HG03432 (cell line): ENCODE measurements around the gene GPX3.

Source experiments
- ATAC-seq: cut with Tn5 transposase; IDR thresholded peaks from one replicate; pipeline ENCODE4 v1.9.1; 2021; ENCODE audit warnings: mild to moderate bottlenecking, moderate library complexity; ENCODE audit not compliant: unreplicated experiment

Gene GPX3

GRCh38 chr5:151033217-151033934 is 13.0 kb downstream of the GPX3 start:
- ATAC-seq = no peak

- no peak for ATAC-seq
These were observed 14.3 kb downstream of the GPX3 start for GRCh38 chr5:151034422-151035379.

DNA sequence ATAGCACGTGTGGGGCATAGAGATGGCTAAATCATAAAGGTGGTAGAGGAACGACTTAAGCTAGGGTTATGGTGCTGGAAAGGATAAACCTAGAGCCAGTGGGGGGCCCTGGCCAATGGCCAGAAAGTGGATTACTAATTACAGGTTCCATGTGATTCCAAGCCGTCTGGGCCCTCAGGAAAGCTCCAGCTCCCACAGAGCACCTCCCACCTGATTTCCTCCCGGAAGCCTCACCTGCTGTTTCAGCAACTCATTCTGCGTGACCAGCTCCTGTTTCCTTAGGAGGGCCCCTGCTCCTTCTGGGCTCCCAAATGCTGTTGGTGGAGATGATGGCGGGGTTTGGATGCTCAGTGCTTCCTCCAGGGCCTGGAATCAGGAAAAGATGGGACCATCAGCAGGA is 16.2 kb downstream of the GPX3 start:
- no peak for ATAC-seq

GRCh38 chr5:151037561-151038411 is 17.4 kb downstream of the GPX3 start:
- ATAC-seq = no peak

GRCh38 chr5:151038412-151038745 is 18.0 kb downstream of the GPX3 start:
- no peak for ATAC-seq

- ATAC-seq = no peak
These were observed 18.4 kb downstream of the GPX3 start for GRCh38 chr5:151038801-151039238.

DNA sequence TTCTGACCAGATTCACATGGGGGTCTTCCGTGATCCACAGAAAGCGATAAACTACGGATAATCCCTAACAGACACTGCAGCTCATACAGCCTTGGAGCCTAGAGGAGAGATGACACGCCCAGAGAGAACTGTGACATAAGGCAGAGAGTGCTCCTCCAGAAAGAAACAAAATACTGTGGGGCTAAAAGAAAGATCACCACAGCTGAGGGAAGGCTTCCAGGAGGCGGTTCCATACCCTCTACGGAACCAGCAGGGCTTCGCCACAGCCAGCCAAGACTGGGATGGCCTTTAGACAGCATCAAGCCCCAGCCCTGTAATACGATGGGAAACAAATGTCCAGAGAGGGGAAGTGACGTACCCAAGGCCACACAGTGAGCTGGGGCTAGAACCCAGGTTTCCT is 19.3 kb downstream of the GPX3 start:
- no peak for ATAC-seq

DNA sequence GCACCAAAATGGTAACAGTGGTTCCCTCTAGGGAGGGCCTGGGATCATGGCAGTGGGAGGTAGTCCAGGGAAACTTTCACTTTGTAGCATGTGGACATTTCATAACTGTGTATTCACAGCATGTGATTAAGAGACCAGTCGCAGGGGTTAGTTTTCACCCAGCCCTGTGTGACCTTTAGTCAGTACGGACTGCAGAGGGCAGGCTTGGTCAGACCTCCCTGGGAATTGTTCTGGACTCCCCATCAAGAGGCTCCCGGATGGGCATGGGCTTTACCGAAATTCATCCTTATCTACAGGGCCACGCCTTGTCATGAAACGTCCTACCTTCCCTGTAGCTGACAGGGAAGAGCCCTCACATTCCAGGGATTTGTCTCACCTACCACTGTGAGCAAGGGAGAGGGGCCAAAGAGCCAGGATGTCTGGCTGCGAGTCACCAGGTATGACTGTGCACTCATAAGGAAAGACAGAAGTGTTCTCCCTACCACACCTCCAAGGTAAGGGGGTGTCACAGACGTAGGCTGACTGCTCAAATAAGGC is 19.9 kb downstream of the GPX3 start:
- ATAC-seq = no peak

DNA sequence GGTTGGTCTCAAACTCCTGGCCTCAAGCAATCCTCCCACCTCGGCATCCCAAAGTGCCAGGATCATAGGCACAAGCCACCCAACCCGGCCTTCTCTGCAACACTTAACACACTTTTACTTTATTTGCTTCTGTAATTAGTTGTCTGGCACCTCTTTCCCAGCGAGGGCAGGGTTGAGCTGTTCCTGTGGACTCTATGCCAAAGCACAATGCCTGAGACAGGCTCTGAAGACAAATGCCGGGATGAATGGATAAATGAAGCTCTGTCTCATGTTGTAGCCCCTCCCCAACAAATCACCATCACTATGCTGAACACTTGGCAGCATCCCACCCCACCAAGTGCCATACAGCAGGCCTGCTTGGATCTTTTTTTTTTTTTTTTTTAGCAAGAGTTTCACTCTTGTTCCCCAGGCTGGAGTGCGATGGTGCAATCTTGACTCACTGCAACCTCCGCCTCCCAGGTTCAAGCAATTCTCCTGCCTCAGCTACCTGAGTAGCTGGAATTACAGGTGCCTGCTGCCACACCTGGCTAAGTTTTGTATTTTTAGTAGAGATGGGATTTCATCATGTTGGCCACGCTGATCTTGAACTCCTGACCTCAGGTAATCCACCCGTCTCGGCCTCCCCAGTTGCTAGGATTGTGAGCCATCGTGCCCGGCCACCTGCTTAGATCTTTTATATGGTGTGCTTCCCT is 21.3 kb downstream of the GPX3 start:
- ATAC-seq = no peak

- ATAC-seq = no peak
These were observed 22.2 kb downstream of the GPX3 start for GRCh38 chr5:151042453-151043093.

DNA sequence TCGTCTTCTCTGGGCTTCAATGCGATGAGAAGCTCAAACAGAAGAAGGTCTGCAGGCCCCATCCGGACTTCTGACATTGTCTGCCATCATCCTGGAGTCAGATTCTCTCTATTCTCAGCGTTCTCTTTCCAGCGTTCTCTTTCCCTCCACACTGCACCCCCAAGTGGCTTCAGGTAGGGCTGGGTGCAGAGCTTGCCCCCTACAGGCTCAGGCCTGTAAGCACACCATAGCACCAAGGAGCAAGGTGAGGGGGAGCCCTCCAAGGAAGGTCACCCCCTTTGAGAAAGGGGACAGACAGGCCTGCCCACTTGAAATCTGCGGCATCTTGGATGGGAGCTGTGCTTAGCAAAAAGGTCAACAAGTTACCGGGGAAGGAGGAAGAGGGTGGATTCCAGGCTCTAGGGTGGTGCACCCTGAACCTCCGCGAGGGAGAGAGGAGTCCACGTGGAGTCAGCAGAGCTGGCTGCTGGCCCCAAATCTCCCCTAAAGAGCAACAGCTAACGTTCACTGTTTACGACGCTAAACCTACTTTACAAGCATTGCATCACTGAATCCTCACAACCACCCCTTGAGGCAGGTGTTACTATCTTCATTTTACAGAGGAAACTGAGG is 27.5 kb downstream of the GPX3 start:
- no peak for ATAC-seq

- no peak for ATAC-seq
These were observed 28.1 kb downstream of the GPX3 start for GRCh38 chr5:151048526-151048925.

DNA sequence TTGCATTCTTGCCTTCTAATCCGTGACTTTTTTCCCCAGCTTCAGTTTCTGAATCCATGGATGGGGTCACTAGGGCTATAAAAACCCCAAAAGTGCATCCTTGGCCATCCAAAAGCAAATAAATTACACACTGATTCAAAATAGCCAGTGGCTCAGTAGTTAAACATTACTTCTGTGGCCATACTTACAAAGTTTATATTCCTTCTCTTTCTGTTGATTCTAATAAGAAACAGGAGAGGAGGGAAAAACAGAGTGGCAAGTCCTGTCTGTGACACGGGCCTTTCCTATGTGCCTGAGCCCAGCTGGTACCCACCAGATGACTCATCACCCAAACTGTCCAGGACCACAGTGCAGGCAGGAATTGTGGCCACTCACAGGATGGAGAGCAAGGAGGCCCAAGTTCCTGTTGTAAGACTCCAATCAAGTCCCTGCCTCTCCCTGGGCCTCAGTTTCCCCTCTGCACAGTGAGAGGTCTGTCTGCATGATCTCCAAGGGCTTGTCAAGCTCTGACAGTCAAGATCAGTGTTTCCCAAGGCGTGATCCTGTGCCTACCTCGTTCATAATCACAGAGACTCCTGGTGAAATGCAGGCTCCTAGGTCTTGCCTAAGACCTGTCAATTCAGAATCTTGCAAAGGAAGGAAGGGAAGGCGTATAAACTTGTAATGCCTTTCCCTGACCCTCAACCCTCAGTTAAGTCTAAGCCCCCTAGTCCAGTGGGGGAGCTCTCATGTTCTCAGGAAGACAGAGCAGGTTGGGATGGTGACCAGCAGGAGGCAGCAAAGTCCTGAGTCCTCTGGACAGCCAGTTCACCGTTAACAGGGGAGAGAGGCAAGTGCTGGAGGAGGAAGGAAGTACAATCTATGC is 30.9 kb downstream of the GPX3 start:
- peak; percentile 72 for ATAC-seq

DNA sequence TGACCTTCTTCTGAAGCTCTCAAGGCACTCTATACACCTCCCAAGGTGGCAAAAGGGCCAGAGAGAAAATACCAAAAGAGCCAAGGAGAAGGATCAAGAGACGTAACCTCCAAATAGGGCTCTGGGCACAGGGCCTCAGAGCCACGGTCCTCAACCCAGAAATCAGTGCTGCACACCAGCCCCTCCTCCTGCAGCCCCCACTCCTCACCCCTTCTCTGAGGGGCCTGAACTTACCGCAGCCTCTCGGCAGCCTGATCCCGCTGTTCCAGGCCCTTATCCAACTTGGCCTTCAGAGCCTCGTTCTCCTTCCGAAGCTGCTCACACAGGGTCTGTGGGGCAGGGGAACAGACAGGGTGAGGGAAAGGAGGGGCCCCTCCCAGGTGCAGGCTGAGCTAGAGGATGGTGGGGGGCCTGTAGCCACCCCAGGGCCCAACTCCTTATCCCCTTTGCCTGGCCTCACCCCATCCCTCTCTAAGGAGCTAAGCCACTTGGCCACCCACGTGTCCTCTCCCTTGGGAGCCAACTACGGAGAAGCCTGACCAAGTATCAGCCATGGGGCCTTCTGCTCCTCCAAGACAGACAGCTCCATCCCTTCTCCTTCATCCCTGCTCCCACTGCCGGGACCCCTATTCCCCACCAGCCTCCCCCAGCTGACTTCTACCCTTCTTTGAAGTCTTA is 31.7 kb downstream of the GPX3 start:
- no peak for ATAC-seq

DNA sequence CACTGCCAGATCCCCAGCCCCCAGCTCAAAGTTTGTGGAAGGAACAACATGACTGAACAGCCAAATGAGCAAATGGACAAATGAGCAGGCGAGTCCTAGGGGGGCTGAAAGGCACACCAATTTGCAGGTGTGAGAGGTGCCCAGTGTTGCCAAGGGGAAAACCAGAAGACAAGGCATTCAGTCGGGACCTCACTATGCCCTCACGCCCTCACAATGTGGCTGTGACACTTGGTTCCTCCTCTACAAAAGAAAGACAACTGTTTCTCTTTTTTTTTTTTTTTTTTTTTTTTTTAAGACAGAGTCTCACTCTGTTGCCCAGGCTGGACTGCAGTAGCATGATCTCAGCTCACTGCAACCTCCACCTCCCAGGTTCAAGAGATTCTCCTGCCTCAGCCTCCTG is 32.4 kb downstream of the GPX3 start:
- no peak for ATAC-seq

DNA sequence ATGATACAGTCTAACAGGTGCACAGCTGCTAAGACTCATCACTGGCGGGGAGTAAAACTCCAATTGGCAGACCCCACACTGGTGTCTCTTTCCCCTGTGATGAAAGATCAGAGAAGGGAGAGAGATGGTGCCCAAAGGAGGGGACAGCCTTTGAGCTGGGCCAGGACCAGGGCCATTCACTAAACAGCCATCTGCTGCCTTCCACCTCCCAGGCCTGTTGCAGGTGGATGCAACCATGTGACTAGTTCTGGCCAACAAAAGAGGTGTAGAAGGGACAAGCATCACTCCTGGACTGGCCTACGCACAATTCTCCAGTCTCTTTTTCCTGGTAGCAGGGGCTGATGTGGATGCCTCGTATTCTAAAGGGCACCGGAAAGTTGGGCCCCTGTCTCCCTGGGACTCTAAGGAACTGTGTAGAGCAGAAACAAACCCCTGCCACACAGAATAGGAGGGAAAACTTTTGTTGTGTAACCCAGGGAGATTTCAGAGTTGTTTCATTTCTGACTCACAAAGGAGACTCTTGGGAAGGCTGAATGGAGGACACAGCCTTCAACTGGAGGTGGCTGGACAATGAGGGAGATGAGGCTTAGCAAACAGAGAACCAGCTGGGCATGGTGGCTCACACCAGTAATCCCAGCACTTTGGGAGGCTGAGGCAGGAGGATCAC is 33.5 kb downstream of the GPX3 start:
- no peak for ATAC-seq

GRCh38 chr5:151054709-151055108 is 34.3 kb downstream of the GPX3 start:
- ATAC-seq = no peak
